Keratinocyte (primary cell): ENCODE data around the gene RSBN1. TPM values are rescaled to one million over a fixed set of nuclear protein-coding genes. Genes with fewer than 3 reads are reported as not detected.

Experiments used
- DNase-seq: peaks from one replicate; pipeline ENCODE4 v3.0.0-alpha.2; 2011; ENCODE audit warnings: low read depth, missing footprints, low spot score
- FAIRE-seq: peaks from 2 replicates; lab custom pipeline; 2011; peaks lifted over from hg19 to GRCh38; lab: Jason Lieb, UNC
- H2AFZ ChIP-seq: 2 replicates; pipeline ENCODE4 v1.6.0; 2012; ENCODE audit warnings: low read length, control low read depth, inconsistent platforms; ENCODE audit not compliant: control insufficient read depth
- H3K27ac ChIP-seq: 2 replicates; pipeline ENCODE4 v1.5.1; 2011; ENCODE audit warnings: low read length; ENCODE audit not compliant: control insufficient read depth, insufficient read depth
- H3K27me3 ChIP-seq: 3 replicates; pipeline ENCODE4 v1.6.0; 2011; ENCODE audit warnings: low read length; ENCODE audit not compliant: control insufficient read depth, insufficient read depth; ENCODE audit errors: extremely low read depth
- H3K36me3 ChIP-seq, 2 experiments: 2 replicates in 1 of 2; 3 replicates in 1 of 2; pipeline ENCODE4 v1.5.1; 2011; ENCODE audit warnings: low read length in 2 of 2, mild to moderate bottlenecking in 1 of 2; ENCODE audit not compliant: control insufficient read depth in 2 of 2, insufficient read depth in 2 of 2; ENCODE audit errors: extremely low read depth in 1 of 2
- H3K4me1 ChIP-seq: 3 replicates; pipeline ENCODE4 v1.5.1; 2011; ENCODE audit warnings: low read length; ENCODE audit not compliant: control insufficient read depth, insufficient read depth; ENCODE audit errors: extremely low read depth
- H3K4me2 ChIP-seq: 3 replicates; pipeline ENCODE4 v1.6.0; 2011; ENCODE audit warnings: low read depth, low read length; ENCODE audit not compliant: control insufficient read depth, insufficient read depth; ENCODE audit errors: extremely low read depth
- H3K4me3 ChIP-seq, 3 experiments: fragments of 200-600 bp in 1 of 3; sonication (generic) in 1 of 3; 2 replicates in 2 of 3; 3 replicates in 1 of 3; pipeline ENCODE4 v1.5.1; 2011 to 2016; ENCODE audit warnings: low read length in 3 of 3, mild to moderate bottlenecking in 3 of 3, control low read depth in 2 of 3, inconsistent platforms in 1 of 3, low read depth in 1 of 3, mixed read lengths in 1 of 3, mixed run types in 1 of 3, moderate library complexity in 1 of 3; ENCODE audit not compliant: control insufficient read depth in 2 of 3, insufficient read depth in 2 of 3; ENCODE audit errors: extremely low read depth in 1 of 3
- H3K79me2 ChIP-seq: 2 replicates; pipeline ENCODE4 v1.6.0; 2012; ENCODE audit warnings: low read length; ENCODE audit not compliant: control insufficient read depth, insufficient read depth
- H3K9ac ChIP-seq: 3 replicates; pipeline ENCODE4 v1.6.0; 2011; ENCODE audit warnings: low read length; ENCODE audit not compliant: control insufficient read depth, insufficient read depth; ENCODE audit errors: extremely low read depth
- H3K9me1 ChIP-seq: 3 replicates; pipeline ENCODE4 v1.6.0; 2011; ENCODE audit warnings: low read length; ENCODE audit not compliant: control insufficient read depth, insufficient read depth; ENCODE audit errors: extremely low read depth
- H3K9me3 ChIP-seq: 2 replicates; pipeline ENCODE4 v1.5.1; 2012; ENCODE audit warnings: low read depth, low read length; ENCODE audit not compliant: control insufficient read depth
- H4K20me1 ChIP-seq: 3 replicates; pipeline ENCODE4 v1.6.0; 2011; ENCODE audit warnings: low read length; ENCODE audit not compliant: control insufficient read depth, insufficient read depth; ENCODE audit errors: extremely low read depth
- EZH2 ChIP-seq: IDR thresholded peaks from one replicate; pipeline ENCODE4 v1.6.1; 2012; ENCODE audit warnings: inconsistent platforms, mild to moderate bottlenecking, low read length, moderate library complexity
- dilution Hi-C: fragments of 300-500 bp; cut with MboI; formaldehyde crosslinking; loops from one replicate; pipeline ENCODE4 v1.7.0; 2020; ENCODE audit warnings: low sequenced_read_pairs; ENCODE audit not compliant: extremely low pct_ligation_motif_present
- polyA plus RNA-seq, 5 experiments: library from polyadenylated mRNA; depleted of rRNA in 3 of 5; stranded (reverse) in 3 of 5; stranded (forward) in 1 of 5; unstranded in 1 of 5; fragments of >200 nt; gene quantifications; 1 replicate in 1 of 5; 2 replicates in 3 of 5; 3 replicates in 1 of 5; pipeline versions ENCODE4 v1.2.1 to v1.2.3, GENCODE V29; 2011 to 2012; ENCODE audit warnings: missing spikeins in 2 of 5, low read depth in 1 of 5, low replicate concordance in 1 of 5
- TF ChIP-seq, protein P1 (sequence below), 3 experiments: IDR thresholded peaks in 1 of 3; conservative IDR thresholded peaks in 1 of 3; optimal IDR thresholded peaks in 1 of 3; 2 replicates in 2 of 3; 3 replicates in 1 of 3; pipeline versions ENCODE3 to v1.5.1; 2011; ENCODE audit warnings: low read length in 3 of 3, mild to moderate bottlenecking in 3 of 3, moderate library complexity in 2 of 3, control low read depth in 1 of 3, inconsistent platforms in 1 of 3; ENCODE audit not compliant: insufficient read depth in 2 of 3; ENCODE audit errors: extremely low read depth in 1 of 3

Gene RSBN1
- polyA plus RNA-seq, 1 donor (not counting 4 experiments of a cell fraction or from before 2014, with no cell fraction given): 10.4 TPM

DNA sequence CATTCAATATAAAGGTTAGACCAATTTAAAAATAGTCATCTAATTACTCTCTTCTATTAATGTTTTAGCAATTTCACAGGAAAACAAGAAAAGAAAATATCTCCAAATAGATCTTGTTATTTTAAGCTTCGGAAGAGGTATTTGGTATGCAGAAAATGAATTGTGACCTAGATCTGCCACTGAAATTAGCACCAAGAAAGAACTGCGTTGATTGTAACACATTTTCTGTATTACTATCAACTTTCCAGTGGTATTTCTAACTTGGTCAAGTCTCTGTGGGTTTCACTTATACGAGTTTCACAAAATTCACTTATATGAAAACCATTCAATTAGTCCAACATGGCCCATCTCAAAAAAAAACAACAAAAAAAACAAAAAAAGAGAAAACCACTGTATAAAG lies 11.8 kb downstream of the RSBN1 start:
- H3K36me3 ChIP-seq: peaks cover 0 to 6% of the 10 kb centered on the region in 2 experiments
- no peak overlapping the region for H2AFZ ChIP-seq
- H3K4me1 ChIP-seq: peaks cover 12% of the 10 kb centered on the region
- no peak overlapping the region for H3K4me3 ChIP-seq
- FAIRE-seq (no peak), DNase-seq (no peak)
- dilution Hi-C loops: no loop called here
- H3K9me3 ChIP-seq: no peaks in the 10 kb centered on the region
- no peaks in the 10 kb centered on the region for H3K27me3 ChIP-seq
- H3K9ac ChIP-seq: no peak overlapping the region
- H3K79me2 ChIP-seq: peaks cover 62% of the 10 kb centered on the region
- H3K27ac ChIP-seq: no peak overlapping the region
- H3K4me2 ChIP-seq: no peak overlapping the region
- H4K20me1 ChIP-seq: no peaks in the 10 kb centered on the region
- no peak for TF ChIP-seq EZH2
- TF ChIP-seq, protein P1, sequence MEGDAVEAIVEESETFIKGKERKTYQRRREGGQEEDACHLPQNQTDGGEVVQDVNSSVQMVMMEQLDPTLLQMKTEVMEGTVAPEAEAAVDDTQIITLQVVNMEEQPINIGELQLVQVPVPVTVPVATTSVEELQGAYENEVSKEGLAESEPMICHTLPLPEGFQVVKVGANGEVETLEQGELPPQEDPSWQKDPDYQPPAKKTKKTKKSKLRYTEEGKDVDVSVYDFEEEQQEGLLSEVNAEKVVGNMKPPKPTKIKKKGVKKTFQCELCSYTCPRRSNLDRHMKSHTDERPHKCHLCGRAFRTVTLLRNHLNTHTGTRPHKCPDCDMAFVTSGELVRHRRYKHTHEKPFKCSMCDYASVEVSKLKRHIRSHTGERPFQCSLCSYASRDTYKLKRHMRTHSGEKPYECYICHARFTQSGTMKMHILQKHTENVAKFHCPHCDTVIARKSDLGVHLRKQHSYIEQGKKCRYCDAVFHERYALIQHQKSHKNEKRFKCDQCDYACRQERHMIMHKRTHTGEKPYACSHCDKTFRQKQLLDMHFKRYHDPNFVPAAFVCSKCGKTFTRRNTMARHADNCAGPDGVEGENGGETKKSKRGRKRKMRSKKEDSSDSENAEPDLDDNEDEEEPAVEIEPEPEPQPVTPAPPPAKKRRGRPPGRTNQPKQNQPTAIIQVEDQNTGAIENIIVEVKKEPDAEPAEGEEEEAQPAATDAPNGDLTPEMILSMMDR (optimal IDR thresholded peaks at IDR 0.05 in 1 of 3, IDR thresholded peaks at IDR 0.05 in 1 of 3, conservative IDR thresholded peaks at IDR 0.05 in 1 of 3; ENCODE audit: extremely low read depth in 1 of 3, insufficient read depth in 2 of 3, low read length in 3 of 3): no peak
- H3K9me1 ChIP-seq: no peaks in the 10 kb centered on the region

DNA sequence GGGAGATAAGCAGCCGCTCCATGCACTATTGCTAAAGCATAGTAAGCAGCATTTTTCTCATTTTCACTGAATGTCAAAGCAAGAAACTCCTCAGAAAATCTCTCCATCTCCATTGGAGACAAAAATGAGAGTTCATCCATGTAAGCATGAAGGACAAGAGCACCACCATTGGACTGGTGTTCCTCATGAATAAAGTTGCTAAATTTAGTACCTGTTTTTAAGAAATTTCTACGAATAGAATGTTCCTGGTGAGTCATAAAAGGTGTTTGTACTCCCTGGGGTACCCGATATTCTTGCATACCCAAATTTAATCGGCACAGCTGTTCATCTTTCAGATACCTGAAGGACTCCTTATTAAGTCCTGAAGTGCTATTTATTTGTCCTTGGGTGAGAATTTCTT lies 14.8 kb downstream of the RSBN1 start:
- H3K27me3 ChIP-seq: no peaks in the 10 kb centered on the region
- peaks cover 10% of the 10 kb centered on the region for H3K4me1 ChIP-seq
- TF ChIP-seq EZH2: no peak
- TF ChIP-seq, protein P1 (optimal IDR thresholded peaks at IDR 0.05 in 1 of 3, IDR thresholded peaks at IDR 0.05 in 1 of 3, conservative IDR thresholded peaks at IDR 0.05 in 1 of 3; ENCODE audit: extremely low read depth in 1 of 3, insufficient read depth in 2 of 3, low read length in 3 of 3): no peak
- DNase-seq (no peak), FAIRE-seq (no peak)
- H3K27ac ChIP-seq: no peak overlapping the region
- H3K9me3 ChIP-seq: no peaks in the 10 kb centered on the region
- H3K36me3 ChIP-seq: peaks cover 0 to 6% of the 10 kb centered on the region in 2 experiments
- no peak overlapping the region for H3K4me2 ChIP-seq
- dilution Hi-C loops: no loop called here
- H4K20me1 ChIP-seq: no peaks in the 10 kb centered on the region
- H3K9ac ChIP-seq: no peak overlapping the region
- peaks cover 37% of the 10 kb centered on the region for H3K79me2 ChIP-seq
- no peak overlapping the region for H2AFZ ChIP-seq
- H3K4me3 ChIP-seq: no peak overlapping the region
- no peaks in the 10 kb centered on the region for H3K9me1 ChIP-seq
